Measurements from ENCODE around the gene APOBEC4. TPM values are rescaled to one million over a fixed set of nuclear protein-coding genes. Genes with fewer than 3 reads are reported as not detected.

Gene APOBEC4
- total and polyA plus RNA-seq, 2 of the 4 experiments (the other 2 are of a cell fraction), result not detected

- Histone ChIP-seq H2BK5ac (ENCODE audit: low read depth, low read length, poor library complexity, severe bottlenecking) (no peak overlapping the region), H4K91ac (ENCODE audit: insufficient read depth, low read depth, low read length) (no peak overlapping the region), H3K18ac (ENCODE audit: low read depth, low read length) (no peak overlapping the region), H4K20me1 (ENCODE audit: insufficient read depth, low read length) (no peaks in the 10 kb centered on the region), H3K14ac (replicated peaks; ENCODE audit: low read depth, low read length) (no peak overlapping the region), H3K56ac (ENCODE audit: extremely low read depth, insufficient read depth, low read length) (no peak overlapping the region), H2AK5ac (ENCODE audit: low read depth, low read length) (no peak overlapping the region), H3K9me1 (ENCODE audit: insufficient read depth, low read length) (no peaks in the 10 kb centered on the region), H2BK20ac (ENCODE audit: low read depth, low read length) (no peak overlapping the region), H3K27ac (ENCODE audit: insufficient read depth, low read length) (no peak overlapping the region), H3K79me1 (ENCODE audit: low read depth in 1 of 2, low read length in 2 of 2) (no peaks in the 10 kb centered on the region; a peak in 1 of 4 replicates), H3K23ac (ENCODE audit: low read depth, low read length) (no peak overlapping the region), H3K4ac (ENCODE audit: low read depth, low read length) (no peak overlapping the region), H4K8ac (ENCODE audit: low read depth in 2 of 2, low read length in 2 of 2) (no peak overlapping the region), H3K4me1 (ENCODE audit: control insufficient read depth, insufficient read depth, low read length) (no peaks in the 10 kb centered on the region; the same call in 1 of the 2 replicates), H3K9ac (ENCODE audit: low read depth, low read length) (no peak overlapping the region), H3K27me3 (ENCODE audit: control insufficient read depth, insufficient read depth, low read length) (no peaks in the 10 kb centered on the region), H2AK9ac (replicated peaks; ENCODE audit: low read depth, low read length, poor library complexity) (no peak overlapping the region), H3K36me3 (ENCODE audit: control insufficient read depth, insufficient read depth, low read length) (no peaks in the 10 kb centered on the region), H4K5ac (ENCODE audit: low read depth, low read length) (no peak overlapping the region), H2AFZ (replicated peaks; ENCODE audit: low read length, poor library complexity) (no peak overlapping the region), H2BK120ac (ENCODE audit: low read depth, low read length) (no peak overlapping the region), H3K9me3 (ENCODE audit: control insufficient read depth, insufficient read depth, low read length) (no peaks in the 10 kb centered on the region), H2BK15ac (ENCODE audit: low read depth, low read length) (no peak overlapping the region), H3K4me2 (ENCODE audit: low read depth, low read length) (no peak overlapping the region), H3K4me3 (ENCODE audit: insufficient read depth, low read depth, low read length) (no peak overlapping the region)
- TF ChIP-seq ELK1 (IDR thresholded peaks at IDR 0.05; ENCODE audit: borderline replicate concordance, low read depth, low read length) (no peak), SMC3 (IDR thresholded peaks at IDR 0.05; ENCODE audit: low read depth, low read length) (no peak), MAFK (IDR thresholded peaks at IDR 0.05; ENCODE audit: low read depth, low read length) (no peak), MAZ (IDR thresholded peaks at IDR 0.05; ENCODE audit: borderline replicate concordance, low read depth, low read length) (no peak), CTCF (conservative IDR thresholded peaks at IDR 0.05; ENCODE audit: low read depth, low read length) (peak; percentile 19; the same call in 1 of the 2 replicates), CHD1 (IDR thresholded peaks at IDR 0.05; ENCODE audit: low read depth, low read length) (no peak)
- ChIA-PET CTCF (interaction anchor here (0.6 kb wide), 1 partner anchor 11 kb away, joined by 3 read pairs; no protein-coding TSS in a partner anchor), POLR2A (ENCODE audit: unreplicated experiment) (no interaction called here)
- dilution Hi-C loops (cut with HindIII; ENCODE audit: low sequenced_read_pairs, unreplicated experiment), result loop anchor here (25.0 kb wide), 1 partner anchor 242 kb away; no protein-coding TSS in a partner anchor
- ATAC-seq (ENCODE audit: low read depth) (no peak), DNase-seq (no peak)
- WGBS, 2 experiments (ENCODE audit: extremely low coverage in 2 of 2, insufficient read length in 1 of 2), result 50% methylated on average over 1 of the region's 1 CpG; no CpG with 5 or more reads in 1 of the 2 experiments
- intact Hi-C loops (cut with micrococcal nuclease), result no loop called here
- in situ Hi-C loops (cut with MboI; ENCODE audit: low sequenced_read_pairs), result loop anchor here (25.0 kb wide), 1 partner anchor 992 kb away; no protein-coding TSS in a partner anchor
- no TSS peak for BruUV-seq (replicated peaks)
These were observed 17.1 kb upstream of the APOBEC4 start for GRCh38 chr1:183670169-183670568.
